ENCODE results near the gene MYOT.

DNA sequence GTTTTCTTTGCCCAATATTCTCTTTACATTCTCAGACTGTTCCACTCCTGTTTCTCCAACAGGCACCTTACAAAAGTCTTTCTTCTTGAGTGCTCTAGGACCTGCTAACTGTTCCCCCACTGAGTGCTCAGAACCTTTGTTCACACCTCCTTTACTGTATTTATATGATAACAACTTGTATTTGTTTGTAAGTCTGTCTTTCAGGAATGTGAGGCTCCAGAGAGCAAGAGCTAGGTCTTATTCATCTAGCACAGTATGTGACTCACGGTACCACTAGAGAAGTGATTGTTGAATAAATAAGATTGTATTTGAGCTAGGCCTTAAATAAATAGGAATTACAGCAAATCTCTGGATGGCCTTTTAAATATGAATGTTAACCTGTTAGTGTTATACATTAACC is 42.5 kb upstream of the MYOT start:
- TF ChIP-seq, protein P1, sequence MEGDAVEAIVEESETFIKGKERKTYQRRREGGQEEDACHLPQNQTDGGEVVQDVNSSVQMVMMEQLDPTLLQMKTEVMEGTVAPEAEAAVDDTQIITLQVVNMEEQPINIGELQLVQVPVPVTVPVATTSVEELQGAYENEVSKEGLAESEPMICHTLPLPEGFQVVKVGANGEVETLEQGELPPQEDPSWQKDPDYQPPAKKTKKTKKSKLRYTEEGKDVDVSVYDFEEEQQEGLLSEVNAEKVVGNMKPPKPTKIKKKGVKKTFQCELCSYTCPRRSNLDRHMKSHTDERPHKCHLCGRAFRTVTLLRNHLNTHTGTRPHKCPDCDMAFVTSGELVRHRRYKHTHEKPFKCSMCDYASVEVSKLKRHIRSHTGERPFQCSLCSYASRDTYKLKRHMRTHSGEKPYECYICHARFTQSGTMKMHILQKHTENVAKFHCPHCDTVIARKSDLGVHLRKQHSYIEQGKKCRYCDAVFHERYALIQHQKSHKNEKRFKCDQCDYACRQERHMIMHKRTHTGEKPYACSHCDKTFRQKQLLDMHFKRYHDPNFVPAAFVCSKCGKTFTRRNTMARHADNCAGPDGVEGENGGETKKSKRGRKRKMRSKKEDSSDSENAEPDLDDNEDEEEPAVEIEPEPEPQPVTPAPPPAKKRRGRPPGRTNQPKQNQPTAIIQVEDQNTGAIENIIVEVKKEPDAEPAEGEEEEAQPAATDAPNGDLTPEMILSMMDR (conservative IDR thresholded peaks at IDR 0.05): no peak
- no peak for TF ChIP-seq EZH2 (IDR thresholded peaks at IDR 0.05; ENCODE audit: low read depth)
